Psoas muscle (tissue), 8 donors: ENCODE results near the gene PRIM2. TPM values are rescaled to one million over a fixed set of nuclear protein-coding genes. Genes with fewer than 3 reads are reported as not detected.

Source experiments
- ATAC-seq, 4 donors: fragments of 200-7000 bp; cut with Tn5 transposase; one replicate each; pipeline ENCODE4 v1.9.1; 2020; ENCODE audit warnings: moderate library complexity in 3 of 4, mild to moderate bottlenecking in 2 of 4
- DNase-seq, 2 donors: peaks; one replicate each; pipeline ENCODE4 v3.0.0-alpha.2; 2020
- H3K27ac ChIP-seq: fragments of 200-600 bp; one replicate; pipeline ENCODE4 v1.8.0; 2022
- H3K27me3 ChIP-seq, 3 donors: fragments of 200-600 bp in 1 of 3; one replicate each; pipeline versions ENCODE4 v1.6.1 to v1.8.0; 2013 to 2022; ENCODE audit warnings: low read length in 2 of 3, mild to moderate bottlenecking in 2 of 3, moderate library complexity in 1 of 3; ENCODE audit not compliant: insufficient read depth in 3 of 3
- H3K36me3 ChIP-seq, 2 donors: fragments of 200-600 bp in 1 of 2; one replicate each; pipeline versions ENCODE4 v1.6.1 to v1.8.0; 2013 to 2022; ENCODE audit warnings: low read depth in 1 of 2, mild to moderate bottlenecking in 1 of 2, moderate library complexity in 1 of 2; ENCODE audit not compliant: insufficient read depth in 1 of 2
- H3K4me1 ChIP-seq: fragments of 200-600 bp; one replicate; pipeline ENCODE4 v1.8.0; 2022
- H3K4me3 ChIP-seq: fragments of 200-600 bp; one replicate; pipeline ENCODE4 v1.8.0; 2022; ENCODE audit warnings: mild to moderate bottlenecking
- H3K9me3 ChIP-seq: fragments of 200-600 bp; one replicate; pipeline ENCODE4 v1.8.0; 2022
- CTCF ChIP-seq: fragments of 200-600 bp; IDR thresholded peaks from one replicate; pipeline ENCODE4 v1.8.0; 2022; ENCODE audit warnings: antibody characterized with exemption
- WGBS, 3 donors: extraction: QIAGEN DNeasy Blood & Tissue Kit; methylation state at CpG; one replicate each; pipeline versions ENCODE4 v1.1.6 to v1.1.7; 2013; 5-methylcytosine and 5-hydroxymethylcytosine counted together
- intact Hi-C, 2 donors: fragments of 100-400 bp; cut with DNase I; formaldehyde crosslinking; loops; one replicate each; pipeline versions ENCODE4 v1.11.0 to v1.14.2; 2022
- polyA plus RNA-seq, 3 donors: library from polyadenylated mRNA; stranded (reverse); fragments of 200-250 nt; gene quantifications; one replicate each; pipeline ENCODE4 v1.2.3, GENCODE V29; 2013
- total RNA-seq, 4 donors: library from RNA; stranded (reverse); fragmentation: NEBNext Ultra II Directional in 2 of 4; extraction: Animal tissue kit (Norgen Biotek cat#: 25700) in 2 of 4; gene quantifications; one replicate each; pipeline versions ENCODE4 v1.2.1 to v1.2.4, GENCODE V29; 2021 to 2023
- donor health status: healthy with polysubstance abuse.
- donor health status: DM: no; HTN: no; CAD: no; lungs with moderate emphysema.
- donor health status: Bipolar disorder and iron deficiency.
- donor health status: healthy.
- donor health status: DM: yes; HTN: yes; CAD: no.
- donor health status: DM: no; HTN: no; CAD: no.
- donor health status: DM: no; HTN: no; CAD: no.
- donor health status: DM: yes; HTN: yes; CAD: no.

Gene PRIM2
- total and polyA plus RNA-seq, 7 donors, result 1.7 to 5.9 (median 2.5) TPM

DNA sequence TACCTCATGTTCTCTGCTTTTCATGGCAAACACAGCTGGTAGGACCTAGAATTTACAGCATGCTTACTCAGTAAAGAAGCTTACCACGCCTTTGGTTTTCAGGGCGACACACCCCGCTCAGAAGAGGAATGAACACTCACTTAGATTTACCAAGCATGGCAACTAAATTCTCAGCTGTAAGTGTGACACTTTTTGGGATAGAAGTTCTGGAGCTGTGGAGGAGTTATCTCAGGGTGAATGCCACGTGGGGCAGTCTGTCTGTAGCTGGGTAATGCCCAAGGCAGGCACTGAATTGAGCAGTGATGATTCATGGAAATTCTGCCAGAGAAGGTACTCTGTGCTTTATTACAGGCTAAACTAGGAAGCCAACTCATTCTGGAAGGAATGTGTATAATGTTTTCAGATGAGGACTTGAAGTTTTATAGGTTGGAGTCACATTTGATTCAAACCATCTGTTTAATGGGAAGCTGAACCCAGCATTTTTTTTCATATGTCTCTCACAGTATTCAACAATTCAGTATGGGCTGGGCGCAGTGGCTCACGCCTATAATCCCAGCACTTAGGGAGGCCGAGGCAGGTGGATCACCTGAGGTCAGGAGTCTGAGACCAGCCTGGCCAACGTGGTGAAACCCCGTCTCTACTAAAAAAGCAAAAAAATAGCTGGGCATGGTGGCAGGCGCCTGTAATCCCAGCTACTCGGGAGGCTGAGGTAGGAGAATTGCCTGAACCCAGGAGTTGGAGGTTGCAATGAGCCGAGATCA lies 3.5 kb upstream of the PRIM2 start:
- Histone ChIP-seq H3K9me3 (no peaks in the 10 kb centered on the region), H3K4me3 (no peak overlapping the region), H3K27ac (peak overlapping the region; percentile 31), H3K4me1 (no peaks in the 10 kb centered on the region), H3K36me3 (peaks cover 0 to under 1% of the 10 kb centered on the region in 2 donors), H3K27me3 (no peaks in the 10 kb centered on the region)
- intact Hi-C loops, result loop anchor here in 1 of 2 donors (10.0 kb wide), 3 partner anchors 139 to 269 kb away; partner anchors contain the start of genes BAG2, KIAA1586 and ZNF451
- no peak for TF ChIP-seq CTCF
- ATAC-seq (peak; percentile 63 to 81 (median 64)), DNase-seq (no peak)
- WGBS, 3 donors, result 52 to 64% (median 56%) methylated on average over 12 of the region's 12 CpGs

DNA sequence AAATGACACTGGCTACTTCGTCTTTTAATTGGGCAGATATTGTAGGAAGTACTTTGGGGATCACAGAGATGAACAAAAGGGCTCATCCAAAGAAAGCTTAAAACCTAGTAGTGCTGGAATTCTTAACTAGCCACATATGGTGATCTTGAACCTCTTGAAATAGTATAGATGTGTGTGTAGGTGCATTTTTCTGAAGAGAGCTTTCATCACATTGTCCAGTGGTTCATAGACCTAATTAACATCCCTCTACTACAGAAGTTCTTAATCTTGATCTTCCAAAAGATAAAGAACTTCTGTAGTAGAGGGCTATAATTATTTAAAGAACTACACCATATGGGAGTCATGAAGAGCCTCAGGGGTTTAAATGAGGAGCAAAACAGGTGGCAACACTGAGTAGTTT lies 2.3 kb upstream of the PRIM2 start:
- ATAC-seq, result no peak
- Histone ChIP-seq H3K4me1 (no peaks in the 10 kb centered on the region), H3K4me3 (no peak overlapping the region), H3K9me3 (no peaks in the 10 kb centered on the region), H3K27ac (no peak overlapping the region), H3K36me3 (peaks cover 0 to 13% of the 10 kb centered on the region in 2 donors), H3K27me3 (no peaks in the 10 kb centered on the region)
- TF ChIP-seq CTCF, result no peak
- 88 to 97% (median 92%) methylated on average over 1 of the region's 1 CpG for WGBS, 3 donors
- DNase-seq, result no peak
- intact Hi-C loops, result loop anchor here (5.0 to 10.0 kb wide), 7 partner anchors 93 to 413 kb away; partner anchors contain the start of genes BAG2 (in 1 of the 2), KIAA1586 (in 1 of the 2), RAB23 (in 1 of the 2) and ZNF451 (in 1 of the 2)

- ATAC-seq, result no peak
- no peak for DNase-seq
- H3K4me3 ChIP-seq, result no peak overlapping the region
- no peak for TF ChIP-seq CTCF
- no peak overlapping the region for H3K27ac ChIP-seq
- H3K27me3 ChIP-seq, result no peaks in the 10 kb centered on the region
- H3K36me3 ChIP-seq, result peaks cover 0 to 20% of the 10 kb centered on the region in 2 donors
- intact Hi-C loops, result loop anchor here (2.0 to 10.0 kb wide), 9 partner anchors 94 to 414 kb away; partner anchors contain the start of genes BAG2 (in 1 of the 2), BEND6 (in 1 of the 2), KIAA1586 (in 1 of the 2) and RAB23 (in 1 of the 2)
- H3K4me1 ChIP-seq, result no peaks in the 10 kb centered on the region
- 73 to 79% (median 78%) methylated on average over 9 of the region's 9 CpGs for WGBS, 3 donors
- no peaks in the 10 kb centered on the region for H3K9me3 ChIP-seq
Measured at GRCh38 chr6:57315851-57316250, 1.6 kb upstream of the PRIM2 start.

- H3K27me3 ChIP-seq, result no peaks in the 10 kb centered on the region
- peak; percentile 78 to 85 for DNase-seq
Measured at GRCh38 chr6:57316581-57317059, 810 bp upstream of the PRIM2 start.

More at GRCh38 chr6:57316581-57317059, 810 bp upstream of the PRIM2 start:
- peak; percentile 88 to 93 (median 89) for ATAC-seq
- 0 to 1% (median 0%) methylated on average over 26 of the region's 26 CpGs for WGBS, 3 donors
- intact Hi-C loops, result loop anchor here (2.0 to 10.0 kb wide), 9 partner anchors 94 to 414 kb away; partner anchors contain the start of genes BAG2 (in 1 of the 2), BEND6 (in 1 of the 2), KIAA1586 (in 1 of the 2) and RAB23 (in 1 of the 2)
- no peaks in the 10 kb centered on the region for H3K4me1 ChIP-seq
- H3K27ac ChIP-seq, result peak overlapping the region; percentile 20
- peak; percentile 80 for TF ChIP-seq CTCF
- H3K4me3 ChIP-seq, result peak overlapping the region; percentile 64
- H3K36me3 ChIP-seq, result peaks cover 0 to 28% of the 10 kb centered on the region in 2 donors
- H3K9me3 ChIP-seq, result no peaks in the 10 kb centered on the region
